GM19397 (cell line): Measurements from ENCODE around the gene TMEM108.

Experiments
- ATAC-seq: cut with Tn5 transposase; IDR thresholded peaks from one replicate; pipeline ENCODE4 v1.9.1; 2021; ENCODE audit warnings: mild to moderate bottlenecking, moderate library complexity; ENCODE audit not compliant: unreplicated experiment

TMEM108 gene

DNA sequence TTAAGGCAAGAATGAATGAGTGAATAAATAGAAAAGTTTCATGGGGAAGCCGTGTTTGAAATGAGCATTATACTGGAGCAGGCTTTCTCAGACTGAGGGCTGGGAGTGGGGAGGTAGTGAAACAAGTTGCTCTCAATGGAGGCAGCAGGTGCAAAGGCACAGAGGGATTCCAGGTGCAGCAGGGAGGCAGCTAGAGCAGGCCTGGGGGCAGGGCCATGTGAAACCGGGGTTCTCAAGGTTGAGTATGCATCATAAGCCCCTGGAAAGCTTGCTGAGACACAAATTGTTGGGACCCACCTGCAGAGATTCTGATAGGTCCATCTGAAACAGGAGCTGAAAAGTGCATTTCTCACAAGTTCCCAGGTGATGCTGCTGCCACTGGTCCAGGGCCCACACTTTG, 406.9 kb downstream of the TMEM108 start:
- ATAC-seq, result no peak
